GM18519 (cell line): ENCODE measurements around the gene KRT80.

ENCODE experiments used
- ATAC-seq: cut with Tn5 transposase; IDR thresholded peaks from one replicate; pipeline ENCODE4 v1.9.1; 2021; ENCODE audit warnings: mild to moderate bottlenecking, moderate library complexity; ENCODE audit not compliant: unreplicated experiment, low FRiP score

KRT80 gene

DNA sequence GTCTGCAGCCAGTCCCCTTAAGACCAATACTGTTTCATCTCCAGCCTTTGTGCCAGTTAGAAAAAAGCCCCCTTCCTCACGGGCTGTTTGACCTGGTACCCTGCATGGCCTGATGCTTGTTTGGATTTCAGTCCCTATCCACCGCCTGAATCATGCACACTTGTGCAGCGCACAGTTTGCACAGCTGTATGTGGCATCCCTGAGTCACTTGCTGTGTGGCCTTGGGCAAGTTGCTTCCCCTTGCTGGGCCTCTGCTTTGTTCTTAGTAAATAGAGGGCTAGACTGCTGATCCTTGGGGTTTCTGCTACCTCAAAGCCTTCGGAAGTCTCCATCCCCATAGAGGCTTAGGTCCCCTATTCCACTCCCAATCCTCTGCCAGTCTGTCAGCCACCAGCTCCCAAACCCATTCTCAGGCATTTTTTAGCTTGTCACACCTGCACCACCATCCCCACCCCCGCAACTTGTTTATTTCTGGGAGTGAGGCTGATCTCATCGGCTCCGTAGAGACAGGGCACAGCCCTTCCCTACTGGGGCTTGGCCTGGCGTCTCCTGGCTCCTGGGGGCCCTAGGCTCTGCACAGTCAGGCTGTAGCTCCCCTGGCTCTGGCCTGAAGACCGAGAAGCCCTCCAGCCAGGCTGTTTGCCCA lies 8.8 kb downstream of the KRT80 start:
- ATAC-seq = no peak

DNA sequence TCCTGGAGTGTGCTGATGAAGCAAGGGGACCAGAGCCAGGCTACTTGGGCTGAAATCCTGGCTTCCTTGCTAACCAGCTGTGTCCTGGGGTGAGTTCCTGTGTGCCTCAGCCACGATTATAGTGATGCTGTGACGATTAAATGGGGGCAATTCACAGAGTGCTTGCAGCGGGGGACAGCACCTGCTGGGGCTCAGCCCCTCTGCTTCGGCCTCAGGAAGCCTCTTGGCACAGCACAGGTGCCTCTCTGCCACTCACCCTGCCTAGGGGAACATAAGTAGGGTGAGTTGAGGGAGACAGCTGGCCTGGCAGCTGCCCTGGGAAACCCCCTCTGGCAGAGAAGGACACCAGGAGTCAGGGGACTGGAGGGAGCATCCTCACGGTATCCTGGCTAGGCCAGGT lies 9.4 kb downstream of the KRT80 start:
- ATAC-seq = no peak

DNA sequence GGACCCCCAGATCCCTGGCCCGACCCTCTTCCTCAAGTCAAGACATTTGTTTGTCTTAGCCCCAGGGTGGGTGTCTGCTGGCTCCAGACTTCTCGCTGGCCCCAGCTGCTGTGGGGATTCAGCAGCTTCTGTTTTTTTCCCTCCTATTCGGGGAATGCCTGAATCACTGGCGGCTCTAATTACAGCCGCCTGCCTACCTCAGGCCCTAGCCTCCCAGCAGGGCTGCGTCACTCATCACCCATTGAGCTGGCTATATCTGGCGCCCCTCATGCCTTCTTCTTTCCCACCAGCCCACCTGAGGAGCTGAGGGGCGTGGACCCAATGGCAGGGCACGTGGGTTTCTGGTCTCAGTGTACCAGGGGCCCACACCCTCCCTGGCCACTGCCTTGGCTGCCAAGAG lies 10.1 kb downstream of the KRT80 start:
- no peak for ATAC-seq

DNA sequence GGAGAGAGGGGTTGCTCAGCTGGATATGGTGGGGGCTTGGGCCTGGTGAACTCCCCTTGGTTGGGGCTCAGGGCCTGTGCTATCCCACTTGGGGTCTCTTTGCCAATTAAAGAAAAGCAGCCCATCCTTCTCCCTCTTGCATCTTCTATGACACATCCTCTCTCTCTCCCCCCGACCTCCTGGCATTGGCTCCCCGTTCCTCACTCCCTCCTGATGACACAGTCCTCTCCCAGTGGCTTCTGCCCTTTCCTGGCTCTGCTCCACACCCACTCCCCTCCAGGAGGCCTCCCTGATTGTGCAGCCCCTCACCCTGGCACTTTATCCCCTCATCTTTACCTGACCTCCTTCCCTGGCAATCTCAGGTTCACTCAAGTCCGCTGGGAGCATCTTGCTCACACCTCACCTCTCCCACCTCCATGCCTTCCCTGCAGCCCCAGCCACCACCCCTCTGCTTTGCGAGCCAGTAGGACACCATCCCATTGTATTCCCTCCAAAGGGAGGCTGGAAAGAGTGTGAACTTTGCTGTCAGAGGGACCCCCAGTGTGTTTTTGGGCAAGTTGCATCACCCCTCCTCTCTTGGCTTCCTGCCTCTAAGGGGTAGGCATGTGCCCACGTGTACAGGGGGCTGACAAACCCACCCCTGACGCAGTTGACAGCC lies 10.7 kb downstream of the KRT80 start:
- ATAC-seq = no peak

DNA sequence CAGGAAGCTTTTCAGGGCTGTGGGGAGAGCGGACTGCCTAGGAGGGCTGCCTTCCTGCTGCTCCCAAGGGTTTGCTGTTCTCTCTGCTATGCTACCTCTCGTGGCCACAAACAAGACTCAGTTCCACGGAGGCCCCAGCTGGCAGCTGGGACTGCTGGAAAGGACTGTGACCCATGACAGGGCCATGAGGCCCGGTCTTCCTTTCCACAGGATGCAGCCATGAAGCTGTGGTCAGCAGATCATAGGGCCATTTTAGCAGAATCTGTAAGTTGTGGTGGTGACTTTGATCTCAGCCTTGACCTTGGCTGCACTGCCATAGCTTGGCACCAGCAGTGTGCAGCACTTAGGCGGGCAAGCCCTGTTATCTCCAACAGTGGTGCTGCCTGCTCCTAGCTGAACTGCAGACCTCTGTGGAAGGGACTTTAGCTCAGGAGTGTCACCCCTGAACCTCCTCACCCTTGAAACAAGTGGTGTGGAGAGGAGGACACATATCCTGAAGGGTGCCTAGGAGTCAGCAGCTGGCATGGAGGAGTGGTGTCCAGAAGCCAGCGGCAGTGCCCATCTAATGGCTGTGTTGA lies 12.3 kb downstream of the KRT80 start:
- no peak for ATAC-seq

DNA sequence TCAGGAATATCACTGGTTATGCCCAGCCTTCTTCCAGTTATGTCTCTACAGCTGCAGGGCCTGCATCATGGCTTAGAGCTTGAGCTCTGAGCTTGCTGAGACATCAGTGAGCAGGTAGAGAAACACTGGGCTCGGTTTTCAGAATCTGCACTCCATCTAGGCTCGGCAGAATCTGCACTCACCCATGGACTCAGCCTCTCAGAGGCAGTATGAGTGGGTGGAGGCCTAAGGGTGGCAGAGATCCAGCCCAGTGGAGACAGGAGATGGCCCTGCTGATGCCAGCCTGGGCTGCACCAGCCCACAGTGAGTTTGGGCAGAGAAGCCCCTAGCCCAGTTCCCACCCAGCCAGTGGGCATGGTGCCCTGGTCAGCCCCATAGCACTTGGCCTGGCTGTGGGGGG lies 12.8 kb downstream of the KRT80 start:
- no peak for ATAC-seq

DNA sequence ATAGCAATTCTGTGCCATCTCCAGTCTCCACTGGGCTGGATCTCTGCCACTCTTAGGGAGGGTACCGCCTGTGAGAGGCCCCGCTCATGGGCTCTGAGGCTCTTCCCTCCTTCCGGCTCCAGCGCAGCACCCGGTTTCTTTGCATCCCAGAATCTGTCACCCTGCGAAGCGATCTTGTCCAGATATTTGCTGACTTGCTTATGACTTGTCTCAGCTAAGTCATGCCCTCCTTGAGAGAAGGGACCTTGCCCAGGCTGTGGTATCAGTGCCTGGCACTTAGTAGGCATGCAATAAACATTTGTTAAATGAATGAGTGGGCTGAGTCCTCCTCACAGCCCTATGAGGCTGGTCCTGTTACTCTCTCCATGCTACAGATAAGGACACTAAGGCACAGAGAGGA lies 13.4 kb downstream of the KRT80 start:
- no peak for ATAC-seq

DNA sequence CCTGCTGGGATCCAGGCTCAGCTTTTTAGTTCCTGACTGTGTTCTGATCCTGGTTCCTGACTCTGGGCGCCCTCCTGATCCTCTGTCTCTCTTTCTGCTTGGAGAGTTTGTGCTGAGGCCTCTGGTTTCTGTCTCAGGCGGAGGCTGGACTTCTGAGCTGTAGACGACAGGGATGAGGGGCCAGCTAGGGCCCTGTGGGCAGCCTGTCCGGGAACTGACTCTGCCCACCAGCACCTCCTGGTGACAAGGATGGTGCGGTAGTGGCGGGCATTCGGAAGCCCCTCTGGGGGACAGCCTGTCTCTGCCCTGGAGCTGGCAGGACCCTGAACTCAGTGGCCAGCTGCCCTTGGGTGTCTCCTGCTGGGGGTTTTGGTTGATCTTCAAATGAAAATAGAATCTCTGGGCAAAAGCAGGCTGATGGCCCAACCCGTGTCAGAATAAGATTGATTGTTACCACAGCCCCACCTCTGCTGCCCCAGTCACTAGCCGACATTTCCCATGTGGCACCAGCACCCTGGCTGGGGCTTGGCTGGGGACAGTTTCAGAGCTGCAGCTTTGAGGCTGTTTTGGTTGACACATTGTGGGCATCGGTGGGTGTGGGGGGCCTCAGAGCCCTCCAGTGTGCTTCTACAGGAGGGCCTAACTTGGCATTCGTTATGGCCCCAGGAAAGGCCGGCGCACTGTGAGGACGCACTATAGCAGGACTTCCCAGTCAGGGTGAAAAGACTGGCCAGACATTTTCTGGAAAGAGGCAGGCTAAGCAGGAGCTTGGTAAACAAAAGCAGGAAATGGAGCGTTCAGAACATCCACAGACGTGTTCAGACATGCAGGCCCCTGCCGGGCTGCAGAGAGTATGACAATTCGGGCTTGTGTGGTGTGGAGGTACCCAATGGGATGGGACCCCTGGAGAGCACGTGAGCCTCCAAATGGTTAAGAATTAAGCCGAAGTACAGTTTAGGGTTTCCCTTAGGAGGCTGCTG lies 16.2 kb downstream of the KRT80 start:
- ATAC-seq = no peak

DNA sequence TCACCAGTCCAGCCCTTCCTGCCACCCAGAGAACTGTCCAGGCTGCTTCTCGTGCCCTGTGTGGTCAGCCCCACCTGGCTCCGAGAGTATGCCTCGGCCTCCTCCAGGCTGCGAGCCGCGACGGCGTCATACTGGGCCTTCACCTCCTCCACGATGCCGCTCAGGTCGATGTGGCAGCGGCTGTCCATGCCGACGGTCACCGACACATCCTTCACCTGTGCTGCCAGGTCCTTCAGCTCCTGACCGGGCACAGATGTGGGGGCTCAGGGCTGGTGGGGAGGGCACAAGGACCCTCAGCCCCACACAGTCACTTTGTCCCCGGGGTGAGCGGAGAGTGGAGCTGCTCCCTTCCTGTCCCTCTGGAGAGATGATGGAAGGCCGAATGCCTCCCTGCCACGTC lies 18.3 kb downstream of the KRT80 start:
- ATAC-seq = no peak

DNA sequence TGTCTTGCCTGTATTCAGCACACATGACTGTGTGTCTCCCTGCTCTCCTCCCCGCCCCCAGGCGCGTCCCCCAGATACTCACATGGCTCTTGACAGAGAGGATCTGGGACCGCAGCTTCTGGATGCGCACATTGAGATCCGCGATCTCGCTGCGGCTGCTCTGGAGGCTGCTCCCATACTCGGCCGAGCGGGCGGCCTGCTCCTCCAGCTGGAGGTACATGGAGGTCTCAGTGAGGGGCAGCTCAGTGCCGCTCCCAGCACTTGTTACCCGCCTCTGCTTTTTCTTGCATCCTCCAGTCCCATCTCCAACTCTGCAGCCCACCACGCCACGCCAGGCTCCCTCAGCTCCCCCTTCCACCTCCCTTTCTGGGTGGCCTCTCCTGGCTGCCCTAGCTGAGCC lies 18.9 kb downstream of the KRT80 start:
- ATAC-seq = no peak

DNA sequence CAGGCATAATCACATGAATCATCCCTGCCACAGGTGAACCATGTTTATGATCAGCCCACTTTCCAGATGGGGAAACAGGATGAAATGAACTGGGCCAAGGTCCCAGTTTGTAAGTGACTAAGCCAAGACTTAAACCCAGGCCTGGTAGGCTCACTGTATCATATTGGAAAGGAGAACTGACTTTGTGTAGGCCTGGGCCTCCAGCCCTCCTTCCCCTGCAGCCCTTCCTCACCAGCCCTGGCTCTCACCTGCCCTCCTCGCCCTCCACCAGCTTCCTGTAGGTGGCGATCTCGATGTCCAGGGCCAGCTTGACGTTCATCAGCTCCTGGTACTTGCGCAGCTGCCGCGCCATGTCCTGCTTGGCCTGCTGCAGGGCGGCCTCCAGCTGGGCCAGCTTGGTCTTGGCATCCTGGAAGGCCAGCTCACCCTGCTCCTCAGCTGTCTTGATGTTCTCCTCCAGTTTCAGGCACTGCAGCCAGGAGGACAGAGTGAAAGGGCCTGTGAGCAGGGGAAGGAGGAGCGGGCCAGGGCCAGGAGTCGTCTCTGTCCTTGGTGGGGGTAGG lies 19.8 kb downstream of the KRT80 start:
- ATAC-seq = no peak

DNA sequence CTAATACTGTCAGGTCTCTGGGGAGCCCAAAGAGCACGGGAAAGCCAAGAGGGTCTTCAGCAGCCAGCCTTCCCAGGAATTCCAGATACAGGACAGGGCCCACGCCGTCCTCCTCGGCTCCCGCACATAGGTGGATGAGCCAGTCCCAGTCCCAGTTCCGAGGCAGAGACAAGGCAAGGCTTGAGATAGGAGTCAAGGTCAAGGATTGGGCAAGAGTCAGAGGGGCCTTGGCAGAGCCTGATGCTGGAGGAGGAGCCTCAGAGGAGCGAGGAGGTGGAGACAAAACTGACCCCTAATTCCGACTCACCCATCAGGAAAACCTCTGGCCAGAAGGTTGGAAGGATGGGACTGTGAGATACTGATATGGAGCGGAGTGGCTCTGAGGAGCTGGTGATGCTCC lies 21.0 kb downstream of the KRT80 start:
- ATAC-seq = no peak

DNA sequence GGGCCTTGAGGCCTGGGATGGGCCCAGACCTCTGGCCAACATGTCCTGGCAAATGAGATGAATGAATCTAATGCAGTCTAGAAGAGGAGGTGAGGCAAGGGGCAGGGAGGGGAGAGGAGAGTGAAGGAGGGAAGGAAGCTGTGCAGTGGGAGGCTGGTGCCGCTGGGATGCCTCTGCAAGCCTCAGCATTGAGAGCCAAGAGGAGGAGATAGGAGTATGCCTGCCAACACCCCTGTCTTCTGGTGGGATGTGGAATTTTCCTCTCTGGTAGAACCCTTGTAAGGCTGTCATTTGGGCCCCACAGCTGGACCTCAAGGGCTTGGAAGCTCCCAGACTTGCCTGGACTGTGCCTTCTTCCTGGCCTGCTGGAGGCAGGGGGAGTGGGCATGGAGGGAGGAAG lies 21.9 kb downstream of the KRT80 start:
- ATAC-seq = no peak

DNA sequence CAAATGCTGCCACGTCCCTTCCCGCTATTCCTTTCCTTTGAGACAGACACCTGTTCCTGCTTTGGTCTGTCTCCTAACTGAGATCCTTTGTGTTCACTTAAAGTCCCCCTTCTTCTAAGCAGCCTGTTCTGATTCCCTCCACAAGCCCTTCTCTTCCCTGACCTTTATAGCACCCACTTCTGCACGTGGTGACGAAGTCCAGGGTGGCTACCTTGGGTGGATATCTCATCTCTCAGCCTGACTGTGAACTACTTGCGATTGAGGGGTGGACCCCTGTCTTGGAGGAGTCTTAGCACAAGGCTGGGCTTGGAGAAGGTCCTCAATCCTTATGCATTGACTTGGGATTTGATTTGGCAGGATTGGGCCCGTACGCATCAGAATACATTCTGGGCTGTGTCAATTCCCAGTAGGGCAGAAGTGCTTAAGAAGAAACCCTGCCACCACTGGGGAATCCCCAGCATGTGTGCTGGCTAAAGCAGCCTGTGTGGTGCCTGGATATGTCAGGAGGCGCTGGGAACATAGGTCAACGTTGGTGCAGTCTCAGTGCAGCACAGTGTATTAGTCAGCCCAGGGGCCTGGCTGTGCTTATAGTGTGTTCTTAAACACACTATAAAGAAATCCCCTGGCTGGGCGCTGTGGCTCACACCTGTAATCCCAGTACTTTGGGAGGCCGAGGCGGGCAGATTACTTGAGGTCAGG lies 23.6 kb downstream of the KRT80 start:
- no peak for ATAC-seq

DNA sequence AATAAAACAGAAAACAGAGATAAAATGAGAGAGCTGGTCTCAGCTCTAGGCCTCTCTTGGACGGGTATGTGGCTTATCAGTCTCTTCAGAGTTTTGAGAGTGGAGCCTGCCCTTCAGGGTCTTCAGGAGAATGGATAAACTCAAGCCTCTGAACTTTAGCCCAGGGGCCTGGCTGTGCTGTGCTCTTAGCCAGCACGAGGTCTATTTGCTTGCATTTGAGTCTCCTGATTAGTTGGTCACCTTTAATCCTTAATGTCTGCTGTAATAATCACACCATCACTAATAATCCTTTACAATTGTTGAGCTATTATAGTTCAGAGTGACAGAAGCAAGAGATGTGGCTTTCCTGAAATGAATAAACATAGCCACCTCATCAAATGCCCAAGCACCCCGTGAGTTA lies 24.3 kb downstream of the KRT80 start:
- no peak for ATAC-seq

DNA sequence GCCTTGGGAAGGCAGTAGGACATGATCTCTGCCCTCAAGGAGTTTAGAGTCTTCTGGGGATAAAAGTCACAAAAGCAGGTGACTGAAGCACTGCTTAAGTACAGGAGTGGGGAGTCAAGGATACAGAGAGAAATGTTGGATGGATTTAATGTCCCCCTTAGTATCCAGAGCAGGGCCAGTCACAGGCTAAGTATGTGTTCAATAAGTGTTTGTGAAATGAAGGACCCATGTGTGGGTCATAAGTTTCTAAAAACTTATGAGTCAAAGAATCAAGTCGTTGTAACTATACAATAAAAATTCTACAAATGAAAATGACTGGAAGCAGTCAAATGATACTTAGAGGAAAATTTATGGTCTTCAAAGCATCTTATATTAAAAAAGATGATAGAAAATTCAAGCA lies 25.1 kb downstream of the KRT80 start:
- ATAC-seq = no peak

DNA sequence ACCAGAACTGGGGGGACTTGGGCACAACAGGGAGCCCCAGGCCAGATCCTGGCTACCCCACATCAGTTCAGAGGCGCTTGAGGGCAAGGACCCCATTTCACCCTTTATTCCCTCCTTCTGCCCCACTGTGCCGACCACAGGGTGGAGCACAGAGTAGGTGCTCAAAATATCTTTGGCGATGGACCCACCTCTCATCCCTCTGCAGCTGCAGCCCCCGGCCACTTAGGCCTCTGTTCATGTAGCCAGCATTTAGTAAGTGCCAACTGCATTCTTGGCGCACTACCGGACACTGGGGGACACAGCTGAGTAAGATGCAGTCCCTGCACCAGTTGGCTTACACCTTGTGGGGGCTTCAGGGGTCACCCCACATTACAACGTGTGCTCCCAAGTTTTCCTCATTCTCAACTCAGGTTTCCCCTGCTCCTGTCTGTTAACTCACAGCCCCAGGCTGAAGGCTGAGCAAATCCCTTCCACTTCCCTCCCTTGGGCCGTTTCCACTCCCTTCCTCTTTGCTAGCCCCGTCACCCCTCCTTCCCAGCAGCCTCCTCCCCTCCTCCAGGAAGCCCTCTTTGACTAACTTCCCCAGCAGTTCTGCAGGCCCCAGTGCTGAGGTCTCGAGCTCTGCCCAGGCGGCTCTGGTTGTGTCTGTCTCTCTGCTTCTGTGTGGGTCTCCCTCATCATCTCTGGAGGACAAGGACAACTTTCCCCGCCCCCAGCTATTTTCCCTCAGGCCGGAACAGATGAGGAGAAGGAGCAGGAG lies 26.5 kb downstream of the KRT80 start:
- no peak for ATAC-seq

DNA sequence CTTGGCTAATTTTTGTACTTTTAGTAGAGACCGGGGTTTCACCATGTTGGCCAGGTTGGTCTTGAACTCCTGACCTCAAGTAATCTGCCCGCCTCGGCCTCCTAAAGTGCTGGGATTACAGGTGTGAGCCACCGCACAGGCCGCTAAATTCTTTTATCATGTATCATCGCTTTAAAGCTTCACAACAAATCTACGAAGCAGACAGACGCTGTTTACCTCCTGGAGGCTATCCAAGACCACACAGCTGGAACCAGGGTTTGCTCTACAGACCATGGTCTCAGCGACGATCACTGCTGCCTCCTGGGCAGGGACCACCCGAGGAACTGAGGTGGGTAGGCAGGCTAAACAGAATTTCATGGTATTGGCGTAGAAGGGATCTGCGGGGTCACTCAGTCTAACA lies 27.2 kb downstream of the KRT80 start:
- no peak for ATAC-seq

DNA sequence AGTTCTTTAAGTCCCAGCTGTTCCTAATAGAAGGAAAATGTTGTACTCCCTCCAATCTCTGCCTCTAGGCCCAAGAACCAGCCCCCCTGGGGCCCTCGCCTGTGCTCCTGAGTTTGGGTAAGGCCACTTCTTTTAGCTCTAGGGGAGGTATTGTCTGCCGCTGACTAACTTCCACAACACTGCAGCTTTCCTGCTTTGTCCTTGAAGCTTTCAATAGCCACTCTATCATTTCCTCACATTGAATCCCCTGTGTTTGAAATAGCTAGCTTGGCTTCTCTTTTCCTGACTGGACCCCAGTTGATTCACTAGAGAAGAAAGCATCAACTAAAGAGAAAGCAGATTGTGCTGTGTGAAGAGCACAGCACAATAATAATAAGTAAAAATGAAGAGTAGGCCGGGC lies 28.8 kb downstream of the KRT80 start:
- no peak for ATAC-seq

DNA sequence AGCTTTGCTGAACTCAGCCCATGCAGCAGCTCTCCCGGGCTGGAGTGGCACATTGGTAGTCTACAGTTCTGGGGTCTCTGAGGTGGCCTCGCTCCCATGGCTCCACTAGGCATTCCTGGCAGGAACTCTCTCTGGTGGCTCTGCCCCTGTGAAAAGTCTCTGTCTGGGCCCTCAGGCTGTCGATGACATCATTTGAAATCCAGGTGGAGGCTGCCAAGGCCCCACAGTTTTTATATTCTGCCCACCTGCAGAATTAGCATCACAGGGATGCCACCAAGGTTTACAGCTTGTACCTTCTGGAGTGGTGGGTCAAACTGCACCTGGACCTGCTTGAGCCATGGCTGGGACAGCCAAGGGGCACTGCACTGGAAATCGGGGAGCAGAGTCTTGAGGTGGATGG lies 31.6 kb downstream of the KRT80 start:
- no peak for ATAC-seq
